ENCODE measurements around the gene CLECL1.
"Not testable (repeated sequence)": the region's sequence is repeated elsewhere in the genome, so short reads cannot be mapped to it uniquely, and the experiment has no call there.

CLECL1 gene

GRCh38 chr12:9719790-9720189, 13.1 kb downstream of the CLECL1 start:
- DNase-seq: no peak

DNA sequence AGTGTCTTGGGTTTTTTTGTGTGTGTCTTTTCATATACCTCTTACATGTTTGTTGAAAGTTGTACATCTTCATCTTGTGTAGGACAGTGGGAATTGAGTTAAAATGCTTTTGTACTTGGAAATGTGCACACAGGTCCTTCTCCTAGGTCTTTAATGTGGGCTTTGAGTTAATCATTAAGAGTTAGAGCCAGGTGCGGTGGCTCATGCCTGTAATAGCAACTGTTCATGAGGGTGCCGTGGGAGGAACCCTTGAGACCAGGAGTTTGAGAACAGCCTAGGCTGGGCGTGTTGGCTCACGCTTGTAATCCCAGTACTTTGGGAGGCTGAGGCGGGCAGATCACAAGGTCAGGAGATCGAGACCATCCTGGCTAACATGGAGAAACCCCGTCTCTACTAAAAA, 13.9 kb downstream of the CLECL1 start:
- no peak for DNase-seq

- DNase-seq: no peak
Observed at GRCh38 chr12:9717070-9717925, 15.6 kb downstream of the CLECL1 start.

GRCh38 chr12:9713032-9713558, 19.8 kb downstream of the CLECL1 start:
- not testable (repeated sequence) for DNase-seq

DNA sequence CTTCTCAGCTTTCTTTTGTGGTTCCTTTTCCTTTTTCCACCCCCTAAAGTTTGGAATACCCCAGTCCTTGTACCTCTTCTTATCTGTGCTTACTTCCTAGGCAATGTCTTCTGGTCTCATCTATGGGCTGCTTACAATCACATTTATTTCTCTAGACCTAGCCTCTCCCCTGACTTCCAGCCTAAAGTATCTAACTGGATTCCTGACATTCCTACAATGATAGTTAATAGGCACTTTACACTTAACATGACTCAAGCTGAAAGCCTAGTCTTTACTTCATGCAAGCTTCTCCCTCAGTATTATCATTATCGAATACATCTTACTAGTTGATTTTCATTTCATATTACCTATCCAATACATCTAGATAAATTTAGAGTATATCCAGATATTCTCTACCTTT, 21.2 kb downstream of the CLECL1 start:
- DNase-seq: peak; percentile 38

- DNase-seq: no peak
Observed at GRCh38 chr12:9710584-9711375, 22.1 kb downstream of the CLECL1 start.

- DNase-seq: no peak
Observed at GRCh38 chr12:9708853-9709252, 24.0 kb downstream of the CLECL1 start.

DNA sequence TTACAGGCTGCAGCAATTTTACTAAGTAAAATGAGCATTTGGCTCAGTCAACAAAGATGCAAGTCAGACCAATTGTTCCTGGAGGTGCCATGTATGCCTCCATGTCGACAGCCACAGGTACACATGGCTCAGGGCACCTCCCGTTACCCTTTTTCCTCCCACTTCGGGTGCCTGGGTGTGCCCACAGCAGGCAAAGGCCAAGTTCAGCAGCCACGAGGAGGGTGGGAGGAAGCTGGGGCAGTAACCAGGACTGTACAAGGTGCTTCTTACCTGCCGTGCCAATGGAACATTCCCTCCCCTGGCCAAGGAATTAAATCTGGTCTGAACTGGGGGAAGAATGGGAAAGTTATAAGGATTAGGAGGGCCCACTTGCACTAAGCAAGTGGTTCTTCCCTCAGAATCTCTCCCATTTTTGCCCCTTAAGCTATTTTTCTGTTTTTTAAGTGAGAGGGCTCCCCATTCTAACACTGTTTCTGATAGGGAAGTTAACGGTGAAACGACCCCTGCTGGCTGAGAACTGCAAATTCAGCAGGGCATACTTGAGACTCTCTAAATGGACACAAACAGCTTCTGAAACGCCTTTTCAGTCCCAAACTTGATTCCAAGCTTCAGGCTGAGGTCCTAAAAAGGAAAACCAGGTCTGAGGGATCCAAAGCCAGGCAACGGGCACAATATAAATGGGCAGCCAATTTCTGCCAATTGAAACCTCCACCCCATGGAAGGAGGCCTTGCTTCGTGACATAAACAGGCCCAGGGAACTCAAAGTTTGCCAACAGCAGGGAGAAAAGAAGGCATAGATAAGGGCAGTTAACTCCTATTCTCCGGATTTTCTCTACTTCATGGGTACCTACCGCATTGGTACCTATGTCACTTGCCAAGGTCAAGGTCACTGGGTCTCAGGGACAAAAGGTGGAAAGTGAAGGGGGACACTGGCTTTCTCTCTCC, 24.8 kb downstream of the CLECL1 start:
- DNase-seq: peak; percentile 52

DNA sequence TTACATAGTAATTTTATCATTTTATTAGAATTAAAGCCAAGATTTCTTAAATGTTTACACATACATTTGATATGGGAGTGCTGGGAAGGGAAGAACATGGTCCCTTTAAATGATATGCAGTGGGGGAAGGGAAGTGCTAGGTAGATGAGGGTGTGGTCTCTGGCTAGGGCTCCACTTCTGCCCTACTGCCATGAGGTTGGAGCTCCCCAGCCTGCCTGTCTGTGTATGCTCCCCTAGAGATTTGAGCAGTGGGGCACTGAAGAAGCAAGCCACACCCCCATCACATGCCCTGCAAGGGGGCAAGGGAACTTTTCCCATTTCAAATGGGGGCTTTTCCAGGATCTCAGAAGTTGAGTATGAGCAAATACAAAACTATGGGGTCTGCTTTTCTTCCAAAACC, 25.5 kb downstream of the CLECL1 start:
- DNase-seq: no peak

DNA sequence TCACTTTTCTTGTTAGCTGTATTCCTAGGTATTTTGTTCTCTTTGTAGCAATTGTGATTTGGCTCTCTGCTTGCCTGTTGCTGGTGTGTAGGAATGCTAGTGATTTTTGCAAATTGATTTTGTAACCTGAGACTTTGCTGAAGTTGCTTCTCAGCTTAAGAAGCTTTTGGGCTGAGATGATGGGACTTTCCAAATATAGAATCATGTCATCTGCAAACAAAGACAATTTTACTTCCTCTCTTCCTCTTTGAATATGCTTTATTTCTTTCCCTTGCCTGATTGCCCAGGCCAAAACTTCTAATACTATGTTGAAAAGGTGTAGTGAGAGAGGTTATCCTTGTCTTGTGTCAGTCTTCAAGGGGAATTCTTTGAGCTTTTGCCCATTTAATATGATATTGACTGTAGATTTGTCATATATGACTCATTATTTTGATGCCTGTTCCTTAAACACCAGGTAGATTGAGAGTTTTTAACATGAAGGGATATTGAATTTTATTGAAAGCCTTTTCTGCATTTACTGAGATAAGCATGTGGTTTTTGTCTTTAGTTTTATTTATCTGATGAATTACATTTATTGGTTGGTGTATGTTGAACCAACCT, 26.7 kb downstream of the CLECL1 start:
- no peak for DNase-seq

DNA sequence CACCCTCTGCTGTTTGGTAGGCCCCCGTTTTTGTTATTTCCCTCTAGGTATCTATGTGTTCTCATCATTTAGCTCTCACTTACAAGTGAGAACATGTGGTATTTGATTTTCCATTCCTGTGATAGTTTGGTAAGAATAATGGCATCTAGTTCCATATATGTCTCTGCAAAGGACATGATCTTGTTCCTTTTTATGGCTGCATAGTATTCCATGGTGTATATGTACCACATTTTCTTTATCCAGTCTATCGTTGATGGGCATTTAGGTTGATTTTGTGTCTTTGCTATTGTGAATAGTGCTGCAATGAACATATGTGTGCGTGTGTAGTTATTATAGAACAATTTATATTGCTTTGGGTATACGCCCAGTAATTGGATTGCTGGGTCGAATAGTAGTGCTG, 28.3 kb downstream of the CLECL1 start:
- DNase-seq: not testable (repeated sequence)

DNA sequence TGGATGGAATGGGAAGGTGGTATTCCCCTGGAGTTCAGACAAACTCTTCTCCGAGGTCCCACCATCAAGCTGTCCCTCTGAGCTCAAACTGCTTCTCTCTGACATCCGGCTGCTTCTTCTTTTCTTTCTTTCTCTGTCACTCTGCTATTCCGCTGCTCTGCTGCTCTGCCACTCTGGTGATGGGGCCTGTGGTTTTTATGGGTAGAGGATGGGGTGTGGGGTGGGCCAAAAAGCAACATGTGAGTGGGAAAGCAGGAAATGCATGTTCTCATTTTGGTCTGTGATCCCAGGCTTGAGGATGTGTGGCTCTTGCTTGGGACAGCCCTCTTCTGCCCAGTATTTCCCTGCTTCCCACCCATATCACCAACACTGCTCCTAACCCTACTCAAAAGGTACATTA, 30.6 kb downstream of the CLECL1 start:
- no peak for DNase-seq

GRCh38 chr12:9701380-9702154, 31.3 kb downstream of the CLECL1 start:
- DNase-seq: no peak

DNA sequence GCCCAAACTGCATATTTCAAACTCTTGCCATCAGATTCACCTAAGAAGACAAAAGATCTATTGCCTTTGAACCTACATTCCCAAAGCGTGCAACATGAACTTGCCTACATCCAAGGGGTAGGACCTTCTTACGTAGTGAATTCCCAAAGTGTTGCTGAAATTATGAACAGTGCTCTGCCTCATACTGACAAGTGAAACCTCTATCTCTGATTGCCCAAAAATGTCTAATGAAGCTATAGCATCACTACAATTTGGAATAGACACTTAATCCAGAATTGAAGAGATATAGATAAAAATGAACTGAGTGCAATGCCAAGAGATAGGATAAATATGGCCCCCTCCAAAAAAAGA, 32.3 kb downstream of the CLECL1 start:
- DNase-seq: no peak

GRCh38 chr12:9699898-9700605, 32.8 kb downstream of the CLECL1 start:
- DNase-seq: no peak

DNA sequence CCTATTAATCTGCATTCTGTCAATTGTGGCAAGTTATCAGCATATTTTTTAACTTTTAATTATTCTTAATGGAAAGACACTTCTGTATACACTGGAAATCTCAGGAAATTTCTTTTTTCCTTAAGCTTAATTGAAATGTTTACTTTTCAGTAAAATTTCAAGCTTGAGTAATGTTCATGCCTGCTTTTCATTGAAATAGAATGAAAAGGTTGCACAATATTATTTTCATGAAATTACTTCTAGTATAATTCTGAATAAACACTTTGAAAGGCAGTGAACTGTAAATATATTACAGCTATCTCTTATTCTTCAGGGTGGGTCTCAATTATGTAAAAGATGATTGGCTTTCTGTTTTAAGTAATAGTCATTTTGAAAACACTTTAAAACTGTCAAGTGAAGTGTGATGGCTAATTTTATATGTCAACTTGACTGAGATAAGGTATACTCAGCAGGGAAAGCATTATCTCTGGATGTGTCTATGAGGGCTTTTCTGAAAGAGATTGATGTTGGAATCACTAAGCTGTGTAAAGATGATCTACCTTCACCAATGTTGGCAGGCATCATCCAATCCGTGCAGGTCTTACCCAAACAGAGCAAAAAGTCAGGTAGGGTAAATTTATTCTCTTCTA, 33.5 kb downstream of the CLECL1 start:
- no peak for DNase-seq

DNA sequence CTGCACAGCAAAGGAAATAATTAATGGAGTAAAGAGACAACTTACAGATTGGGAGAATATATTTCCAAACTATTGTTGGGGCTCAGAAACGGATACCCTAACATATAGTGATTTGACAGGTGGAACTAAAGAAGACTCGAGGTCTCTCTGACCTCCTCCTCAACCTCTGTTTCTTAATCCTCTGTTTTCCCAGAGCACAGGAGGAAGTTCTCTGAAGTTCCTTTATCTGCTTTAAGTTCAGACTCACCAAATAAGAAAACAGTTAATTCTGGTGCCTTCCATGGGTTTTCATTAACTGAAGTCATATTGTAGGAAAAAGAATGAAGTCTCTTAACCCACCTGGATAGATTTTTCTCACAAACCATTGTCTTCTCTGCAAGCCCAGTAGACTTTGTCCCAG, 34.2 kb downstream of the CLECL1 start:
- no peak for DNase-seq

GRCh38 chr12:9697619-9698018, 35.3 kb downstream of the CLECL1 start:
- DNase-seq: no peak

GRCh38 chr12:9695661-9696060, 37.2 kb downstream of the CLECL1 start:
- DNase-seq: not testable (repeated sequence)

- DNase-seq: not testable (repeated sequence)
Observed at GRCh38 chr12:9695150-9695549, 37.7 kb downstream of the CLECL1 start.

Data from fibroblast of skin of abdomen (primary cell).